Large intestine (tissue), 3 donors: Measurements from ENCODE around the gene DKC1. TPM values are rescaled to one million over a fixed set of nuclear protein-coding genes. Genes with fewer than 3 reads are reported as not detected.

ENCODE experiments used
- DNase-seq, 2 donors: peaks; one replicate each; pipeline versions ENCODE4 v3.0.0 to v3.0.0-alpha.2; 2013
- H3K27ac ChIP-seq: one replicate; pipeline ENCODE4 v1.5.1; 2013; ENCODE audit warnings: low read length
- H3K27me3 ChIP-seq: 2 replicates; pipeline ENCODE4 v1.6.1; 2013; ENCODE audit warnings: low read length; ENCODE audit not compliant: control insufficient read depth, insufficient read depth
- H3K36me3 ChIP-seq: 2 replicates; pipeline ENCODE4 v1.6.1; 2013; ENCODE audit warnings: low read length; ENCODE audit not compliant: control insufficient read depth, insufficient read depth
- H3K4me1 ChIP-seq: one replicate; pipeline ENCODE4 v1.6.1; 2013; ENCODE audit warnings: low read length; ENCODE audit not compliant: control insufficient read depth, insufficient read depth
- H3K4me3 ChIP-seq: one replicate; pipeline ENCODE4 v1.5.1; 2013; ENCODE audit warnings: low read length
- H3K9me3 ChIP-seq: one replicate; pipeline ENCODE4 v1.6.1; 2013; ENCODE audit warnings: mild to moderate bottlenecking, low read depth, low read length, moderate library complexity; ENCODE audit not compliant: control insufficient read depth
- WGBS: methylation state at CpG from one replicate; pipeline ENCODE4 v1.1.5; 2013; ENCODE audit warnings: low lambda C conversion rate; ENCODE audit not compliant: insufficient coverage; 5-methylcytosine and 5-hydroxymethylcytosine counted together
- polyA plus RNA-seq: library from polyadenylated mRNA; unstranded; fragments of 120-200 nt; gene quantifications from one replicate; pipeline ENCODE4 v1.2.1, GENCODE V29; 2013

DKC1 gene
- polyA plus RNA-seq, 1 donor, result 55.9 TPM

- Histone ChIP-seq H3K27ac (peak overlapping the region; percentile 23), H3K27me3 (no peaks in the 10 kb centered on the region), H3K9me3 (no peaks in the 10 kb centered on the region), H3K4me1 (no peaks in the 10 kb centered on the region), H3K36me3 (no peaks in the 10 kb centered on the region), H3K4me3 (no peak overlapping the region)
- no peak for DNase-seq
- no CpG with 5 or more reads among the region's 1 CpG for WGBS
These were observed 35.2 kb upstream of the DKC1 start for GRCh38 chrX:154727418-154727817.

DNA sequence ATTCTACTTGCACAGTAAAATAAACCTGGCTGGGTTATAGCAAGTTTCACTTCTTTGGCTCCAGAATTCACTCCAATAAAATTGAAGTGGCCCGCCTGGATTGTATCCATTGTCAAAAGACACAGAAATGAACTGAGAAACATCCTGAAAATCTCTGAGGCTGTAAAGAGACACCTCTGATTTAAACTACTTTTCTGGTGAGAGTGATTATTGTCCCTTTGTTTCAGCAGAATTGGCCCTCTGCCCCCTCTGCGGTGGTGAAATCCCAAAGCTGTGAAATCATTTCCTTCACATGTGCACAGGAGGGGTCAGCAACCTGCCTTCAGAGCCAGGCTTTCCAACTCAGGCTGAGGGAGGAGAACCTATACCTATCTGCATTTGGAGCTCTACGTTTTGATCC lies 34.8 kb upstream of the DKC1 start:
- Histone ChIP-seq H3K4me1 (no peaks in the 10 kb centered on the region), H3K27ac (peak overlapping the region; percentile 49)
- no peak for DNase-seq

DNA sequence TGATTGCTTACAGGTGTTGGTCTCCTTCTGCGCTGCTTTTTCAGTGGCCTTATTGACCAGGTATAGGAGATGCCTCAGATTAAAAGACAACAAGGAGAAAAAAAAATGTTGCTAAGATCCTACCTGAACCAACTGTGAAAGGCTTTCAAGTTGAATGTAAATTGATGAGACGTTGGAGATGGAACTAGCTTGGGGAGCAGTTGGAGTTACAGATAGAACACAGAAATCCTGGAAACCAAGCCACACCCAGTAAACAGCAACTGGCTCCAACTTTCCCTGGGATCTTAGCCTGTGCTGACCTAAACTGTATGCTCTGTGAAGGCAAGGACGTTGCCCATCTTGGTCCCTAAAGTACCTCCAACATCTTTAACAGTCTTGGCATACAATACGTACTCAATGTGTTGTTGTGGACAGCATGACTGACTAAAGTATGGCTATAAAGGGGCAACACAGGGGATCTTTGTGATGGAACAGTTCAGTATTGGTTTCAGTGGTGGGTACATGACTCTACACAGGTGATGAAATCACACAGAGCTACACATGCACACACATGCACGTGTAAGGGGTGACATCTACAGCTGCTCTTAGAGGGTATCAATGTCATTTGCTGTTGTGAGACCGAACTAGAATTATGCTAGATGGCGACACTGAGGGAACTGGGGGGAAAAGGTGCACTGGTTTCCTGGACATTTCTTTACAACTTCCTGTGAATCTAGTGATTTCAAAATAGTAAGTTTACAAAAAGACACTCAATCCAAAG lies 34.1 kb upstream of the DKC1 start:
- peak overlapping the region; percentile 49 for H3K27ac ChIP-seq
- no CpG with 5 or more reads among the region's 7 CpGs for WGBS

More for the DNA sequence above, 34.8 kb upstream of the DKC1 start:
- H3K36me3 ChIP-seq, result no peaks in the 10 kb centered on the region
- no peaks in the 10 kb centered on the region for H3K9me3 ChIP-seq
- WGBS, result no CpG with 5 or more reads among the region's 3 CpGs
- no peak overlapping the region for H3K4me3 ChIP-seq
- no peaks in the 10 kb centered on the region for H3K27me3 ChIP-seq

DNA sequence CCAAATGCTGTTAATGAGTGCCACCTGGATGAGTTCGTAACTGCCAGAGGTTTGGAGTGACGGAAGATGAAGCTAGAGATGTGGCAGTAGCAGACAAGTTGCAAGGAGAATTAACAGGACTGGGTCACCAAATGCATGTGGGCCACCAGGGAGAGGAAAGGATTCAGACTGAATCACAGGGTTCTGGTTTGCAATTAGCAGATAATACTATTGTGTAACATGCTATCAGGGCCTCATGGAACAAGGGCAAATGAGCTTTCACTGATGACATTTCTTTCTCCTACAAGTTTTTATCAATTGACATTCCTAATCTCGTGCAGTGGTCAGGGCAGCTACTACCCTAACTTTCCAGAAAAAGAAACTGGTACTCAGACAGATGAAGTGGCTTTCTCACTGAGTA lies 33.2 kb upstream of the DKC1 start:
- WGBS, result 60% methylated on average over 1 of the region's 3 CpGs
- Histone ChIP-seq H3K27ac (no peak overlapping the region), H3K4me3 (no peak overlapping the region), H3K4me1 (peaks cover 2% of the 10 kb centered on the region), H3K27me3 (no peaks in the 10 kb centered on the region), H3K9me3 (no peaks in the 10 kb centered on the region), H3K36me3 (no peaks in the 10 kb centered on the region)
- no peak for DNase-seq

More for the DNA sequence above, 34.1 kb upstream of the DKC1 start:
- H3K4me3 ChIP-seq, result no peak overlapping the region
- H3K9me3 ChIP-seq, result no peaks in the 10 kb centered on the region
- H3K27me3 ChIP-seq, result no peaks in the 10 kb centered on the region
- no peaks in the 10 kb centered on the region for H3K4me1 ChIP-seq
- no peaks in the 10 kb centered on the region for H3K36me3 ChIP-seq
- DNase-seq, result no peak

DNA sequence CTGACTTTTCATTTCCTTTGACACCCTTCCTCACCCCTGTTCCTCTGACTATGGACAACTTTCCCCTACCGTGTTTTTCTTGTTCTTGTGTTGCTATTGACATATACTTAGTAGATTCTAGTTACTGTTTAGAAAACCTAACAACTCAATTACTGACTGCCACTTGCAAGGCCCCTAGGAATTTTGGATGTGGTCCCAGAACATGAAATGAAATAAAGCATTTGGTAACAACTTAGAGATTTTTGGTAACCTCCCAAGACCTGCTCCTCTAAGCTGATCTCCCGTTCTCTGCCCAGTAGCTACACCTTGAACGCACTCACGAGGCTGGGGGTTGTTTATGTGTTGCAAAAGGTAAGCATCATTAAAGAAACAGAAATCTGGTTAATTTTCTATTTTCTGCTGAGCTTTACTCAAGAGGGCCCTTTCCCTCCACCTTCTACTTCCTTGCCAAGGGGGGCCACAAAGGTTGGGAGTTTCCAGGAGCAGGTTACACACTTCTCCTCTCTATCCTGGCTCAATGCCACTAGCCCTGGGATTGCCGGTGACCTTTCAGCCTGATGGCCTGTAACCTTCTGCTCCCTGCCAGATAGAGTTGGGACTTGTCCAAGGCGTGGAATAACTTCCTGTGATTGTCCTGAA lies 32.3 kb upstream of the DKC1 start:
- H3K27ac ChIP-seq, result no peak overlapping the region
- WGBS, result no CpG with 5 or more reads among the region's 6 CpGs
- no peaks in the 10 kb centered on the region for H3K9me3 ChIP-seq
- no peaks in the 10 kb centered on the region for H3K27me3 ChIP-seq
- no peak for DNase-seq
- no peaks in the 10 kb centered on the region for H3K36me3 ChIP-seq
- H3K4me3 ChIP-seq, result no peak overlapping the region
- peaks cover 3% of the 10 kb centered on the region for H3K4me1 ChIP-seq

- Histone ChIP-seq H3K4me3 (no peak overlapping the region), H3K27ac (no peak overlapping the region), H3K27me3 (no peaks in the 10 kb centered on the region), H3K36me3 (no peaks in the 10 kb centered on the region), H3K9me3 (no peaks in the 10 kb centered on the region), H3K4me1 (peaks cover 3% of the 10 kb centered on the region)
- no peak for DNase-seq
- WGBS, result no CpG with 5 or more reads among the region's 5 CpGs
These were observed 31.5 kb upstream of the DKC1 start for GRCh38 chrX:154731184-154731583.

GRCh38 chrX:154731881-154732280 lies 30.8 kb upstream of the DKC1 start:
- H3K4me3 ChIP-seq, result no peak overlapping the region
- H3K27ac ChIP-seq, result no peak overlapping the region
- no peaks in the 10 kb centered on the region for H3K9me3 ChIP-seq
- H3K27me3 ChIP-seq, result no peaks in the 10 kb centered on the region
- H3K36me3 ChIP-seq, result no peaks in the 10 kb centered on the region
- H3K4me1 ChIP-seq, result peaks cover 3% of the 10 kb centered on the region
- 93% methylated on average over 3 of the region's 7 CpGs for WGBS
- DNase-seq, result no peak

DNA sequence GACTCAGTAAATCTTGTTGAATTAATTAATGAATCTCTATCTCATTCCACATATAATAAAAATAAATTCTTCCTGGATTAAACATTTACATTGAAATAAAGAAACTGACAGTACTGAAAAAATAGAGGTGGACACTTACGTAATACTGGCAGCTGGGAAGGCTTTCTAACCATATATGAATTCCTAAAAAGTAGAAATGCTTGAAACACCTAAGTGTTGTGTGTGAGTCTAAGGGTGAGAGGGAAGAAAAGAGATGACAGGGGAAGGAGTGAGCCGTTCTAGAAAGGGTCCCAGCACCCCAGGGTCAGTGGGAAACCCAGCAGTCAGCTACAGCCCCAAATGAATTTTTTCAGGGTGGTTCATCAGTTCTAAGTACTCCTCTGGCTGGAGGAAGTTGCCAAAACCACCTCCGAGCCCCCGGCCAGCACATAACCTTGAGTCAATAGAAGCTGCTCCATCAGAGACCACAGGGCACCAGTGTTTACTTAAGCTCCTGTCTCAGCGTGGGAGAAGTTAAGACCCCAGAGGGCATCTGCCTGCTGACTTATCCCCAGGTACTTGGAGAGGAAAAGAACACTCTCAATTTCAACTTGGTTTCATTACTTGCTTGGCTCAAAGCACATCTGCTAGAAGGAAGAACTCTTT lies 30.1 kb upstream of the DKC1 start:
- DNase-seq, result no peak
- H3K27me3 ChIP-seq, result no peaks in the 10 kb centered on the region
- peaks cover 3% of the 10 kb centered on the region for H3K4me1 ChIP-seq
- H3K36me3 ChIP-seq, result no peaks in the 10 kb centered on the region
- H3K9me3 ChIP-seq, result no peaks in the 10 kb centered on the region
- no peak overlapping the region for H3K27ac ChIP-seq
- no peak overlapping the region for H3K4me3 ChIP-seq
- no CpG with 5 or more reads among the region's 5 CpGs for WGBS

- DNase-seq, result no peak
- H3K4me3 ChIP-seq, result no peak overlapping the region
- no CpG with 5 or more reads among the region's 2 CpGs for WGBS
- H3K9me3 ChIP-seq, result no peaks in the 10 kb centered on the region
- no peaks in the 10 kb centered on the region for H3K27me3 ChIP-seq
- peaks cover 3% of the 10 kb centered on the region for H3K4me1 ChIP-seq
- H3K36me3 ChIP-seq, result no peaks in the 10 kb centered on the region
- H3K27ac ChIP-seq, result no peak overlapping the region
These were observed 29.6 kb upstream of the DKC1 start for GRCh38 chrX:154733066-154733425.

GRCh38 chrX:154734061-154734781 lies 28.4 kb upstream of the DKC1 start:
- WGBS, result no CpG with 5 or more reads among the region's 8 CpGs
- H3K4me1 ChIP-seq, result peaks cover 3% of the 10 kb centered on the region
- no peak for DNase-seq
- H3K4me3 ChIP-seq, result no peak overlapping the region
- H3K27ac ChIP-seq, result peak overlapping the region; percentile 56
- no peaks in the 10 kb centered on the region for H3K27me3 ChIP-seq
- no peaks in the 10 kb centered on the region for H3K9me3 ChIP-seq
- no peaks in the 10 kb centered on the region for H3K36me3 ChIP-seq
